Activated effector memory CD4-positive, alpha-beta T cell treated with anti-CD3 and anti-CD28 coated beads, Interleukin-2, amount 50 U/mL, for 16 hours (primary cell): ENCODE data around the gene SPATA32.

Experiments
- DNase-seq: peaks from one replicate; pipeline ENCODE4 v3.0.0-alpha.2; 2020

Gene SPATA32

DNA sequence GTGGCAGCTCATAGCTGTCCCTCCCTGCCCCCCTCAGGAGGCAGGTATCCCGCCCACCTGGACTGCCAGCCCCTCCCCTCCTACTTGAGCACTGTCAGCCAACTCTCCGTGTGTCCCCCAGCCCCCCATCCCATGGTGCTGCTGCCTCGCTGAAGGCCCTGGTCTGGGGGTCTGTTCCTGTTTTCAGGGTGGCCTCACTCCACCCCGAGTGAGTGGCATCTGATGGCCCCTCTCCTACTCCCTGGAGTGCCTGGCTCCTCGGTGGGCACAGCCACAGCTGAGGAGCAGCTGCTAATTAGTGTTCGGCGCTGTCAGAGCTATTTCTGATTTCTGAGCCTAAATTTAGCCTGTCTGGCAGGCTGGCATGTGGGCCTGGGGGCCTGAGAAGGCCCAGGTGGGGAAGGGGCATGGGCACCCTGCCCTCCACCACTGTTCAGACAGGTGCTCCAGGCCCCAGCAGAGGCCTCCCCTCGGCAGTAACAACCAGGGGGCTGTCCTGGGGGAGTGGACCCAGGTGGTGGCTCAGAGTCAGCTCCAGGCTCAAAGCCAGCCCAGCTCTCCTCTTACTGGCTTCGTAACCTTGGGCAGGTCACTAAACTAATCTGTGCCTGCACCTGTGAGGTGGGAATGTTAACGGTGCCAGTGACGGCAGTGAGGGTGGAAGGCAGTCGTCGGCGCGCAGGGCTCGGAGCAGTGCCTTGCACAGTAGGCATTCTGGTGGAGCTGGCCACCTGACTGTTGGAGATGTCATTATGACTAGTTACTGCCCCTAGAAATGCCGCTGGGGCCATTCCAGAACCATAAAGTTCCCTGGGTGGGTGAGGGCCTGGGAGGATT, 33.8 kb downstream of the SPATA32 start:
- peak; percentile 74 for DNase-seq

DNA sequence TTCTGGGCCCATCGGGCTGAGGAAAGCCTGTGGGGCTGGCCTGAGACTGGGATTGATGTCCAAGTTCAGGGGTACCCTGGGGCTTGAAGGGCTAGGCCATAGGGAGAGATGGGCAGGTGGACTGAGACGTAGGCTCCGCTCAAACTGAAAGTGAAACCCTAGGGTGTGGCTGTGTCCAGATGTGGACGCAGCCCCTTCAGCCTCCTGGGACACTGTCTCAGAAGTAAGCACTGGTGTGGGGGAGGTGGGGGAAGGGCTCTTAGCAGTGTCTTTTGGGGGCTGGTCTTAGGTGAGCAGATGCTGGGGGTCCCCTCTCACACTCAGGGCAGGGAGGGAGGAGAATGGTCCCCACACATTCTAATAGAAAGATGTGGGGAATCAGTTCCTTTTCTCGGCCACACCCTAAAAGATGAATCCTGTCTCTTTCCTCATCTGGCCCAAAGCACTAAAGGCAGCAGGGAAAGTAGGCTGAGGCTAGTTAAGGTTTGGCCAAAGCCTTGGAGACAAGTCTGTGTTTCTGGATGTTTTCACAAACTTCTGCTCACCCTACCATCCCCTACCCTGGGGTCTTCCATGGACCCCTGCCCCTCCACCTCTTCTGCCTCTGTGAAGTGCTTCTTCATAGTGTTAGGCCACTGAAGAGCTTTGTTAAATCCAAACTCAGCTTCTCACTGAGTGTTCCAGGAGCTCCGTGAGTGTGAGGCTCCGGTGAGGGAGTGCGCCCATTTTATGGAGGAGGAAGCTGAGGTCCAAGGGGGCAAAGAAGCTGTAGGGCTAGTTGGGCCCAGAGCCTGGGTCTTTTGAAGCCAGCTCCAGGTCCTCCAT, 34.6 kb downstream of the SPATA32 start:
- peak; percentile 70 for DNase-seq

DNA sequence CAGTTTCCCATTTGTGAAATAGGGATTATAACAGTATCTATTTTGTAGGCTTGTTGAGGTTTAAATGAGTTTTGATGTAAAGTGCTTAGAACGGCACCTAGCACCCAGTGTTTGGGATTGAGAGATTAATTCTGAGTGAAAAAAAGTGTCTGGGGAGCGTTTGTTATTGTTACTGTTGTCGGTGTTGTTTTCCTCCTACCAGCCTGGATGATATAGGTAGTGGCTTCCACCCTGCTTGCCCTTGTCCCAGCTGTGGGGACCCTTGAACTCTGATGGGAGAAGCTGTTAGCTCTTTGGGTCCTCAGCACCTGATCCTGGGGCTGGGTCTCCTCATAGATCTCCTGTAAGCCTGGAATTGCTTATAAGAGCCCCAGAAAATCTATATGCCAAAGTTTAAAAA, 35.3 kb downstream of the SPATA32 start:
- DNase-seq = no peak

DNA sequence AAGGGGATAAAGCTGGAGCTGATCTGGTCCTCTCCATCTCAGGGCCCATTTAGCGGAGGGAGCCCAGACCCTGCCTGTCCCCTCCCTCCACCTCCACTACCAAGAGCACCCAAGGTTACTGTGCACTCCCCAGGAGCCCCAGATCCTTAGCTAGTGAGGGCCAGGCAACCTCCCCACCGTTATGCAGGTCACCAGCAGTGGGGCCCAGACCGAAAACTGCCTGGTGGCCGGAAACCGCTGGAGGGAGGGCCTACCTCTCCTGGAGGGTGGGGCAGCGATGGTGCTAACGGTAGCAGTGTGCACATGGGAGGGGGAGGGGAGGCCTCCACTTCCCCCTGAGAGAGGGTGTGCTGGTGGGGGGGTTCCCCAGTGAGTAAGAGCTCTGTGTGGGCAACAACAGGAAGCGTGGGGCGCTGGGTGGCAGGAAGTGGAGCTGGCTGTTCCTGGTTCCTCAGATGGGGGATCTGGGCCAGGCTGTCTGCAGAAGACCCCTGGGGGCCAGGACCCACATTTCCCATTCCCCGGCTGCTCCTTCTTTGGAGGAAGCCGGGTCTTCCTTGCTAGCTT, 35.8 kb downstream of the SPATA32 start:
- DNase-seq = peak; percentile 98

DNA sequence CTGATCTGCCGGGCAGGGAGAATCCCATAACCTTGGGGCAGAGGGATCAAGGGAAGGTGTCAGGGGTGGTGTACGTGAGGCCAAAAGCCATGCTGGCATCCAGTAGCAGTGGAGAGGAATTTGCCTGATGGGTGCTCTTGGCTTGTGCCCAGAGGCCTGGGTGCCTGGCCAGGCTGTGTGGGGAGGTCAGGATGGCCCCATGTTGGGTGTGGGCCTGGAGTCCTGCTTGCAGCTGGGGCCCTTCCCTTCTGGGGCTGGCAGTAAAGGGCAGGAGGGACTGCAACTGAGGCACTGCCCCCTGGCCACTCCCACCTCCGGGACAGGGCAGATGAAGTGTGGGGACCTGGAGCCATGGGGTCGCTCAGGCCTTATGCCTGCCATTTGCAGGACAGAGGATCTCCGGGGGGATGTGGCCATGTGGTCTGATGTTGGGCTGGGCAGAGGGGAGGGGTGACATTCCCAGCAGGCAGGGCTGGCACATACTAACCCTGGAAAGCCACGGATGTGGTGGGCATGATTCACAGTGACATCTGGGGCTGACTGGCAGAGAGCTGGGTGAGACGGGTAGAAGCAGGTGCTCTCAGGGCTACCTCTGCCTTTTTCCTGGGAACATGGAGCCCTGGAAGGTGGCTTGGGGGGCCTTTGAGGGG, 36.7 kb downstream of the SPATA32 start:
- DNase-seq = peak; percentile 83

DNA sequence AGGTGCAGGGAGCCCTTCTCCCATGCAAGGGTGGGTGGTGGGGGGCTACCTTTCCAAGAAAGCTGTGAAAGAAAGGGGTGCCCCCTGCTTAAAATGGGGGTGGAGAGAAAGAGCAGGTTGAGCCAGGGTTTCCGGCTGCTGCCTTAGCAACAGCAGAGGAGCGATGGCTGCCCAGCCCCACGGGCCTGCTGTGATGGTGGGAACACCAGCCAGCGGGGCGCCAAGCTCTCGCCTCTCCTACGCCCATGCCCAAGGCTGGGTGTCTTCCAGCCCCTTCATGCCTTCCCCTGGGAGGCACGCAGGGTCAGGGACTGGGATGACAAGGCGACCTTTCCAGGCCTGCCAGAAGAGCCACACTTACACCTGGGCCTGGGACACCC, 37.2 kb downstream of the SPATA32 start:
- peak; percentile 72 for DNase-seq

DNA sequence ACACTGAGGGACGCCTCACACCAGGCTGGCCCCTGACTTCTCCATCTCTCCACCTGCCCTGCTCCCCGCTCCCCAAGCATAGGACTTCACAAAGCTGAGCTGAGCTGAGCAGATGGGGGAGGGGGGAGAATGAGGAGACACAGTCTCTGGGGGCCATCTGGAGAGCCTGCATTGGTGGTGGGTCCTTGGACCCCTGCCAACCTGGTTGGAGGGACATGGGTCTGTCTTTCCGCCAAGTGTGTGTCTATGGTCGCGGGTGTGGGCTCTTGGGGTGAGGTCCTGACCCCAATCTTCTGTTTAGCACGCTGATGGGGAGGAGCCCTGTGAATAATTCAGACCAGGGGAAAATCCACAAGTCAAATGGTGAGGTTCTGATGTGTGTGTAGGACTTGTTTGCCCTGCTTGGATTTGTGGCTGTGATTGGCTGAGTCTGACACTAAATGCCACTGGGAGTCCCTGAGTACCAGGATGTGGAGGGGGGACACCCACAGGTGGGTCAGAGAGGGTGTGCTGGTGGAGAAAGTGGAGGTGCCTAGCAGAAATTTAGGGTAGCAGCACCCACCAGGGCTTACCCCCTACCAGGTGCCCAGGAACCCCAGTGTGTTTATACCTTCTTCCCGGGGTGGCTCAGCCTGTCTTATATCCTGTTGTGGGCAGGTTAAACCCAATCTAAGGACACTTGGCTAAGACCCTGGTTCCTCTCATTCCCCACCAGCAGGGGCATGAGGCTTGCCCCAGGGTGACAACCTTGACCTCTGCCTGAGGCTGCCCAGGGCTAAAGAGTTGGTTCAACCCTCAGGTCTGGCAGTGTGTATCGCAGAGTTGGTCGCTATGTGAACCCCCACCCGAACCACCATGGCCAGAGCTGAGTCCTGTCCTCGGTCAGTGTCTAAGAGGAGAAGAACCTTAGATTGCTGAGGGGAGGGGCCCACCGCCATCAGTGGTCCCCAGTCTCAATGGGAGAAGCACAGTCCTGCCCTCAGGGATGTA, 38.1 kb downstream of the SPATA32 start:
- DNase-seq = peak; percentile 80

DNA sequence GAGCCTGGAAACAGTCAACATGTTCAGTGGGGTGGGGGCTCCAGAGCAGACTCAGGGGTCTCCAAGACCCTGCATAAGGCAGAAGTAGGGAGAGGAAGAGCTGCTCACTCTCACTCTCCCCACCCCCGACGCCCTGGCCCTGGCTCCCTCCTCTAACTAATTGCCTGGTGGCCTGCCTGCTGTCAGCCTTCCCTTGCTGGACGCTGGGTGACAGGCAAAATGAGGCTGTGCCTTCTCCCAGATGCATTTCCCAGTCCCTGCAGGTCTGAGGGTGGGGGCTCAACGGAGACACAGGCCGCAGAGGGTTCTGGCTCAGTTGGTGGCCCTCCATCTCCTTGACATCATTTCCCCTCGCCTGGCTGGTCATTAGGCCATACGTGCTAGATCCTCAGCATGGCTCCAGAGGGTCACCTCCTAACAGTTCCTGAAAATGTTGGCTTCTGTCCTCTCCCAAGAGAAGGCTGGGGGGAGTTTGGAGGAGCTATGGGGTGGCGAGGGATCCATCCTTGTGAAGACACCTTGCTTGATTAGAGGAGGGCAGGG, 38.8 kb downstream of the SPATA32 start:
- DNase-seq = no peak

DNA sequence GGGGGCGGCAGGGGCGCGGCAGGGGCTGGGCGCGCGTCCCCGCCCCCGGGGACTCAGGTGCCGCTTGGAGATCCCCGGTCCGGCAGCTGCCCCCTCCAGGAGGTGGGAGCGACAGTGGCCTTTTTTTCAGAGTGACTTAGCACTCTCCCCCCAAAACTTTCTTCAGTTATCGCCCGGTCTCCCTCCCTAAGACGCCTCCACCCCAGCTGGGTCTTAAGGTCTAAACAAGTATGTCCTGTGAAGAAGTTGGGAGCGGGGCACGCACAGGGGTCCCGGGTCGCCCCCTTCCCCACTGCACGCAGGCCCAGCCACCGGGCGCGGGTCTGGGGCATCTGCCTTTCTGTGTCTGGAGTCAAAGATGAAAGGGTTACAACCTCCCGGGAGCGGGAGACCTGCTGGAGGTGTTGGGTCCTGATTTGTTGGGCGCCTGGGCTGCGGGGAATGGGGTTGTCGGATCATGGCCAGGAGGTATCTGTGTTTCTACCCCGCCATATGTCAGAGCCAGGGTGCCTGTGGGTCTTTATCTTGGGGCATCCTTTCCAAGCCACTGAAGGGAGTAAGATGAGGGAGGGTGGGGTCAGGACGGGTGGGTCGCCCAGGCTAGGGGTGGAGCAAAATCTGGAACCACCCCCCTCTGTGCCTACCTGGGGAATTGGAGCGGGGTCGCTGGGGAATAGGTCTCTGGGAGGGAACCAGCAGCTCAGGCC, 39.5 kb downstream of the SPATA32 start:
- DNase-seq = peak; percentile 83

DNA sequence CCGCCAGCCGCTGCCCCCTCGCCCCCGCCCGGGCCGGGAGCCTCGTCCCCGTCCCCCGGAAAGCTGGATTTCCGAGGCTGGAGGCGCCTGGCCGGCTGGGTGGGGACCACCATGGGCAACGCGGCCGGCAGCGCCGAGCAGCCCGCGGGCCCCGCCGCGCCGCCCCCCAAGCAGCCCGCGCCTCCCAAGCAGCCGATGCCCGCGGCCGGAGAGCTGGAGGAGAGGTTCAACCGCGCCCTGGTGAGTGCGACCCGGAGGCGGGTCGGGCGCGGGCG, 39.9 kb downstream of the SPATA32 start:
- DNase-seq = no peak

DNA sequence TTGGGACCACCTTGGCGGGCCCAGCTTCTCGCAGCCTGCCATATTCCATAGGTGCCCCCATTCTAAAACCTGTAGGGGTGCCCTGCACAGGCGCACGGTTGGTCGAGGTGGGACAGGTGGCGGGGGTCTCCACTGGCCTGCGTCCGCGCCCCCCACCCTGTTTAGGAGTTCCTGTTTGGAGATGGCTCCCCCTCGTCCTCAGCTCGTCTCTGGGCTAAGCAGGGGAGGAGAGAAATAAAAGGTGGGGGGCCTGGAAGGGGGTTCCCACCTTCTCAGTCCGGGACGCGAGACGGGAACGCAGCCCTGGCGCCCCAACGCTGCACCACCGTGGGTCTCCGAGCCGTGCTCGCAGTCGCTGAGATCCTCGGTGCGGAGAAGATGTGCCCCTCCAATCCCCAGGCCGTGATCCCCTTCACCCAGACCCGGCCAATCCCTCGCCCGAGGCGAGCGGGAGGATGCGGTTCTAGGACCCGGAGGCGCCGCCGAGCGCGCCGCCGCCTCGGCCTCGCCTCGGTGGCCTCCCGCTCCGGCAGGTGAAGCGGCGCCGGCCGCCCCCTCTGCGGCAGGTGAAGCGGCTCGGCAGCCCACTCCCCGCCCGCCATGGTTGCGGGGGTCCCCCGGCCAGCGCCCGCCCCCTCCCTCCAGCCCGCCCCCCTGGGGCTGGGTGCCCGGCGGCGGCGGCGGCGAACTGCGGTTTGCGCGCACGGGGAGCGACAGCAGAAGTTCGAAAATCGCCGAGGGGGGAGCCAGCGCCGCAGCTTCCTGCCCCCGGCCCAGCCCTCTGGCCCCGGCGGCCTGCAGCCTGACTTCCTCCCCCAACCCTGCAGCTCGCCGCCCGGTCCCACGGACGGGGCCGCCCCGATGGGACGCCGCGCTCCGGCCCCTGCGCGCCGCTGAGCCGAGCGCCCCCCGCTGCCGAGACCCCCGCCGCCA, 40.5 kb downstream of the SPATA32 start, which contains the start of gene FMNL1:
Gene FMNL1 (plus strand): TSS at position 805 of the 933 bp plus-strand sequence. CDS start 240 bp downstream, outside the sequence.
- peak; percentile 87 for DNase-seq

DNA sequence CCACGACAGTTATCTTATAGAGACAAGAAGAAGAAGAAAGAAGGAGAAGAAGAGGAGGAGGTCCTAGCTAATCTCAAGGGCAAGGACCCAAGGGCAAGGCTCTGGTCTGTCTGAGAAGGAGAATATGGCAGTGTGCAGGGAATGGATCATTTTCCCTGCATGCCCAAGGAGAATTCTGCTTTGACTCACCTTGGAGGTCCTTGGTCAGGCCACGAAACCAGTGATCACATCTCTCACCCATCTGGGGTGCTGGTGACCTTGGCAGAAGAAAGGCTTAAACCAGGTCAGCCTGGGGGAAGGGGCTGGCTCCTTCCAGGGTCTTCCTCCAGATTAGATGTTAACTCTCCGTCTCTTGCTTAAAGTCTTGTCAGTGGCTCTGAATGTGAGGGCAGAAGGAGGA, 41.8 kb downstream of the SPATA32 start:
- no peak for DNase-seq

DNA sequence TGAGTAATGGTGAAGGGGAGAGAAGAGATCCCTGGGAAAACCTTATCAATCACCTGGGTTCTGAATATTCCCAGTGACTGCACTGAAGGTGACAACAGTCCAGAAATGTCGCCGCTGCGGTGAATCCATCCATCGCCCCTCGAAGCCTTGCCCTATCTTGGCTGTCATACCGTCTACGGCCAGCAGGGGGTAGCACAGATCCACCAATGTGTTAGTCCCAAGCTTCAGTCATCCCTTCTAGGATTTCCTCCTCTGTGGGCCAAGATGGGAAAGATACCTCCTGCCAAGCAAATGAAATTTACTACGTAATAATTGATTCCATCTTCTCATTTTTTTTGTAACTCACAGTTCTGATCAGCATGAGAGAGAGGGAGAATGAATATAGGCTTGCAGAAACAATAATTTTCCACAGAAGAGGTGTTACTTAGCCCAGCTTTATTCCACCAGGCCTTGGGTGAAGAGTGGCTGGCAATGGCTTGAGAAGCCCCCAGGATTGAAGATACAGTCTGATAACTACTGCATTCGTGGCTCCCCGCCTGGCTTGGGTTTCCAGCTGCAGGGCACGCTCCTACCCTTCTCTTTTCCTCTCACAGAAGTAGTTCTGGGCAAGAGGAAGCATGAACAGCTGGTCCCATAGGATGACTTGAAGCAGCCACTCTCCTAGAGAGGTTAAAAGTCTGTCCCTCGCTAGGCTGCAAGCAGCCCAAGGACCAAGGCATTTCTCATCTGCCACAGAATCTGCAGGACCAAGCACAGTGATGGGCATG, 42.8 kb downstream of the SPATA32 start:
- DNase-seq = peak; percentile 96
